Colonic mucosa (tissue), 4 donors: ENCODE data around the gene G6PC2. TPM values are rescaled to one million over a fixed set of nuclear protein-coding genes. Genes with fewer than 3 reads are reported as not detected.

Experiments used
- DNase-seq: peaks from one replicate; pipeline ENCODE4 v3.0.0-alpha.2; 2020
- H3K27ac ChIP-seq: fragments of 200-600 bp; one replicate; pipeline ENCODE4 v1.8.0; 2021
- H3K27me3 ChIP-seq: fragments of 200-600 bp; one replicate; pipeline ENCODE4 v1.8.0; 2021
- H3K36me3 ChIP-seq: fragments of 200-600 bp; one replicate; pipeline ENCODE4 v1.8.0; 2021
- H3K4me1 ChIP-seq: fragments of 200-600 bp; one replicate; pipeline ENCODE4 v1.8.0; 2021; ENCODE audit warnings: mild to moderate bottlenecking
- H3K4me3 ChIP-seq: fragments of 200-600 bp; one replicate; pipeline ENCODE4 v1.8.0; 2021
- H3K9ac ChIP-seq, 2 donors: one replicate each; pipeline ENCODE4 v1.7.0; 2013; ENCODE audit warnings: control low read depth in 2 of 2, low read depth in 2 of 2, low read length in 2 of 2
- H3K9me3 ChIP-seq: fragments of 200-600 bp; one replicate; pipeline ENCODE4 v1.8.0; 2021
- CTCF ChIP-seq: fragments of 200-600 bp; IDR thresholded peaks from one replicate; pipeline ENCODE4 v1.8.0; 2022; ENCODE audit warnings: antibody characterized with exemption, mild to moderate bottlenecking
- intact Hi-C: fragments of 100-400 bp; cut with DNase I; formaldehyde crosslinking; loops from one replicate; pipeline ENCODE4 v1.14.1; 2022
- total RNA-seq, 2 donors: library from RNA; stranded (reverse); fragmentation: NEBNext Ultra II Directional in 1 of 2; extraction: Animal tissue kit (Norgen Biotek cat#: 25700) in 1 of 2; gene quantifications; one replicate each; pipeline ENCODE4 v1.2.1, GENCODE V29; 2021
- donor health status: healthy.
- donor health status: DM: no; HTN: no; CAD: no.
- donor health status: DM: no; HTN: no; CAD: no.

The G6PC2 gene
- total RNA-seq, 2 donors from 2014 or later: 0.11 TPM; not detected in 1

- intact Hi-C loops: no loop called here
- no peak for DNase-seq
- Histone ChIP-seq H3K4me1 (no peaks in the 10 kb centered on the region), H3K36me3 (no peaks in the 10 kb centered on the region), H3K27ac (no peak overlapping the region), H3K9ac (no peak overlapping the region), H3K9me3 (no peaks in the 10 kb centered on the region), H3K4me3 (no peak overlapping the region), H3K27me3 (no peaks in the 10 kb centered on the region)
- no peak for TF ChIP-seq CTCF
Observed at GRCh38 chr2:168915441-168916330, 14.6 kb downstream of the G6PC2 start.

- TF ChIP-seq CTCF: no peak
- intact Hi-C loops: no loop called here
- no peak for DNase-seq
- no peaks in the 10 kb centered on the region for H3K4me1 ChIP-seq
- no peaks in the 10 kb centered on the region for H3K27me3 ChIP-seq
- H3K36me3 ChIP-seq: no peaks in the 10 kb centered on the region
- no peak overlapping the region for H3K9ac ChIP-seq
- H3K4me3 ChIP-seq: no peak overlapping the region
- no peaks in the 10 kb centered on the region for H3K9me3 ChIP-seq
- no peak overlapping the region for H3K27ac ChIP-seq
Observed at GRCh38 chr2:168916331-168916675, 15.2 kb downstream of the G6PC2 start.

- Histone ChIP-seq H3K27ac (no peak overlapping the region), H3K36me3 (no peaks in the 10 kb centered on the region), H3K4me1 (no peaks in the 10 kb centered on the region), H3K9me3 (no peaks in the 10 kb centered on the region), H3K4me3 (no peak overlapping the region), H3K9ac (no peak overlapping the region), H3K27me3 (no peaks in the 10 kb centered on the region)
- no peak for DNase-seq
- intact Hi-C loops: loop anchor here (2.0 to 5.0 kb wide), 2 partner anchors 146 to 573 kb away; no protein-coding TSS in a partner anchor
- peak; percentile 71 for TF ChIP-seq CTCF
Observed at GRCh38 chr2:168920504-168921157, 19.5 kb downstream of the G6PC2 start.

- DNase-seq: no peak
- TF ChIP-seq CTCF: no peak
- Histone ChIP-seq H3K9me3 (no peaks in the 10 kb centered on the region), H3K4me3 (no peak overlapping the region), H3K36me3 (no peaks in the 10 kb centered on the region), H3K27me3 (no peaks in the 10 kb centered on the region), H3K9ac (no peak overlapping the region), H3K27ac (no peak overlapping the region), H3K4me1 (no peaks in the 10 kb centered on the region)
- intact Hi-C loops: no loop called here
Observed at GRCh38 chr2:168926621-168927386, 25.7 kb downstream of the G6PC2 start.

- intact Hi-C loops: no loop called here
- Histone ChIP-seq H3K9ac (no peak overlapping the region), H3K9me3 (no peaks in the 10 kb centered on the region), H3K36me3 (no peaks in the 10 kb centered on the region), H3K27ac (no peak overlapping the region), H3K4me1 (no peaks in the 10 kb centered on the region), H3K27me3 (no peaks in the 10 kb centered on the region), H3K4me3 (no peak overlapping the region)
- DNase-seq: no peak
- TF ChIP-seq CTCF: no peak
Observed at GRCh38 chr2:168928113-168928831, 27.2 kb downstream of the G6PC2 start.
